GM19351 (cell line): Measurements from ENCODE around the gene PCDHB9.
"Not testable (repeated sequence)": the region's sequence is repeated elsewhere in the genome, so short reads cannot be mapped to it uniquely, and the experiment has no call there.

Experiments
- ATAC-seq: cut with Tn5 transposase; IDR thresholded peaks from one replicate; pipeline ENCODE4 v1.9.1; 2021; ENCODE audit warnings: mild to moderate bottlenecking, moderate library complexity; ENCODE audit not compliant: unreplicated experiment

Gene PCDHB9

DNA sequence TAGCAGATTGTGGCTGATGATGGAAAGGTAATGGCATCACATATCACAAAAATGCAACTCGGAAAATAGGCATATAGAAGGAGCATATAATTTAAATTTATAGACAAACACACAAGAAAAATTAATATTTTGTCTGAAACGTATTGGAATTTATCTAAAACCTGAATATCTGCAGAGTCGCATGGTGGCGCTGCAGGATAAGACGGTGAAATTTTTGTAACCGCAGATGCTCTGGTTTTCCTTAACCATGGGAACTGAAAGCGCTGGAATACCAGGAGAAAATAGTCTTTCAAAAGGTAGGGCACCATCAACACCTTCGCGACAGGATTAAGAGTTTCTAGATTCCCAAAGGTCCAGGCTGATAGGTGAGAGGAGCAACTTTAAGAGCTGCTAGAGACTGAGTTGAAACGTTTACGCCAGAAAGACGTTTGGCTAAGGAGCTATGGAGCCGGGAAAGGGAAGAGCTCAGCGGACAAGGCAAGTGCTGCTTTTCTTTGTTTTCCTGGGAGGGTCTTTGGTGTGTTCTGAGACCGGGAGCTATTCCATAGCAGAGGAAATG is 47.2 kb downstream of the PCDHB9 start:
- no peak for ATAC-seq

DNA sequence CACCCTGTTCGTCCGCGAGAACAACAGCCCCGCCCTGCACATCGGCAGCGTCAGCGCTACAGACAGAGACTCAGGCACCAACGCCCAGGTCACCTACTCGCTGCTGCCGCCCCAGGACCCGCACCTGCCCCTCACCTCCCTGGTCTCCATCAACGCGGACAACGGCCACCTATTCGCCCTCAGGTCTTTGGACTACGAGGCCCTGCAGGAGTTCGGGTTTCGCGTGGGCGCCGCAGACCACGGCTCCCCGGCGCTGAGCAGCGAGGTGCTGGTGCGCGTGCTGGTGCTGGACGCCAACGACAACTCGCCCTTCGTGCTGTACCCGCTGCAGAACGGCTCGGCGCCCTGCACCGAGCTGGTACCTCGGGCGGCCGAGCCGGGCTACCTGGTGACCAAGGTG is 49.0 kb downstream of the PCDHB9 start:
- not testable (repeated sequence) for ATAC-seq

DNA sequence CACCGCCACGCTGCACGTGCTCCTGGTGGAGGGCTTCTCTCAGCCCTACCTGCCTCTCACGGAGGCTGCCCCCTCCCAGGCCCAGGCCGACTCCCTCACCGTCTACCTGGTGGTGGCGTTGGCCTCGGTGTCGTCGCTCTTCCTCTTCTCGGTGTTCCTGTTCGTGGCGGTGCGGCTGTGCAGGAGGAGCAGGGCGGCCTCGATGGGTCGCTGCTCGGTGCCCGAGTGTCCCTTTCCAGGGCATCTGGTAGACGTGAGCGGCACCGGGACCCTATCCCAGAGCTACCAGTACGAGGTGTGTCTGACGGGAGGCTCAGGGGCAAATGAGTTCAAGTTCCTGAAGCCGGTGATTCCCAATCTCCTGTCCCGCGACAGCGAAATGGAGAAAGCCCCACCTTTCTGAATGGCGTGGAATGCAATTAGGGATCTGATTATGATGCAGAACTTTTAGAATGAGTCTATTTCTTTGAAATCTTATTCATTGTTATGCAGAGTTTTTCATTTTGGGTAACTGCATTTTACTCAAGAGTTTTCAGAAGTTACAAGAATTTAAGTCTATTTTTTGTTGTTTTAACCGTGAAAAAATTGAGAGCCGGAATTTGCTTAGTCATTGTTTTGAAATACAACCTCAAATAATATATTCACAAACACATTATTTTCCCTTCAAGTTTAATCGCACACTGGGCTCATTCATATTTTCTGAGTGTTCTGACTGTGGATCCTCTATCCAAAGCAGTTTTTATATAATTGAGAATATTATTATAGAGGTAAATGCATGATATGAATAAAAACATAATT is 49.8 kb downstream of the PCDHB9 start:
- ATAC-seq, result no peak
